Suppressor macrophage treated with lipopolysaccharide for 1 hour (primary cell): ENCODE results near the gene RNU6-9.
"Not testable (repeated sequence)": the region's sequence is repeated elsewhere in the genome, so short reads cannot be mapped to it uniquely, and the experiment has no call there.

Experiments
- DNase-seq, 3 donors: peaks; one replicate each; pipeline ENCODE4 v3.0.0-alpha.2; 2020 to 2022

The RNU6-9 gene

DNA sequence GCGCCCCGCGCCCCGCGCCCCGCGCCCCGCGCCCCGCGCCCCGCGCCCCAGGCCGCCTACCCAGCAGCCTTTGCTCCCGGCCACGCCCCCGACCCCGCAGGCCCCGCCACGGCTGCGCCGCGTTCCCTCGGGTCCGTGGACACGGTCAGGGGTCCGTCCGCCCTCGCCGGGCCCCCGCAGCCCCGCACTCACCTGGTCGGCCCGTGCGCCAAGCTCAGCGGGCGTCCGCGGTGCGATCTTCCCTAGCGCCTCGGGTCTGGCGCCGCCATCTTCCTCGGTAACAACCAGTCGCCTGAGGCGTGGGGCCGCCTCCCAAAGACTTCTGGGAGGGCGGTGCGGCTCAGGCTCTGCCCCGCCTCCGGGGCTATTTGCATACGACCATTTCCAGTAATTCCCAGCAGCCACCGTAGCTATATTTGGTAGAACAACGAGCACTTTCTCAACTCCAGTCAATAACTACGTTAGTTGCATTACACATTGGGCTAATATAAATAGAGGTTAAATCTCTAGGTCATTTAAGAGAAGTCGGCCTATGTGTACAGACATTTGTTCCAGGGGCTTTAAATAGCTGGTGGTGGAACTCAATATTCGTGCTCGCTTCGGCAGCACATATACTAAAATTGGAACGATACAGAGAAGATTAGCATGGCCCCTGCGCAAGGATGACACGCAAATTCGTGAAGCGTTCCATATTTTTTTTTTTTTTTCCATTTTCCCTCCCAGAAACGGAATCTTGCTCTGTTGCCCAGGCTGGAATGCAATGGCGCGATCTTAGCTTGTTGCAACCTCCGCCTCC, at the start of gene RNU6-9, which contains the start of gene MED16:
RNU6-9 (plus strand) TSS at position 591 of the 796 bp plus-strand sequence.
MED16 (minus strand) TSS at position 294 of the 796 bp plus-strand sequence. CDS start 2,056 bp downstream, outside the sequence.
- DNase-seq, result peak; percentile 96 to 97 (median 97)

- no peak for DNase-seq
These were observed 49.3 kb upstream of the RNU6-9 start for GRCh38 chr19:843836-844545.

DNA sequence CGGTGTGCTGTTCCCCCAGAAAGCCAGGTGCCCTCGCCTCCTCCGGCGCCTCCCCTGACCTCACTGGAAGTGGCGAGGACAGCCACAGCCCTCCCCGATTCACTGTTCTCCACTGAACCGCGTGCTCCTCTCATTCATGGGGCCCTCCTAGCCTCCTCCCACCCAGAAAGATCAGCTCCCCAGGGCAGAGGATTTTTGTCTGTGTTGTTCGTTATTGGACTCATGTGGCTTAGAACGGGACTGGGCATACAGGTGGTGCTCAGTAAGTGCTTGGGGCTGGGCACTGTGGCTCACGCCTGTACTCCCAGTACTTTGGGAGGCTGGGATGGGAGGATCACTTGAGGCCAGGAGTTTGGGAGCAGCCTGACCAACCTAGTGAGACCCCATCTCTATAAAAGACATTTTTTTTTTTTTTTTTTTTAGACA, 48.7 kb upstream of the RNU6-9 start:
- DNase-seq, result no peak

DNA sequence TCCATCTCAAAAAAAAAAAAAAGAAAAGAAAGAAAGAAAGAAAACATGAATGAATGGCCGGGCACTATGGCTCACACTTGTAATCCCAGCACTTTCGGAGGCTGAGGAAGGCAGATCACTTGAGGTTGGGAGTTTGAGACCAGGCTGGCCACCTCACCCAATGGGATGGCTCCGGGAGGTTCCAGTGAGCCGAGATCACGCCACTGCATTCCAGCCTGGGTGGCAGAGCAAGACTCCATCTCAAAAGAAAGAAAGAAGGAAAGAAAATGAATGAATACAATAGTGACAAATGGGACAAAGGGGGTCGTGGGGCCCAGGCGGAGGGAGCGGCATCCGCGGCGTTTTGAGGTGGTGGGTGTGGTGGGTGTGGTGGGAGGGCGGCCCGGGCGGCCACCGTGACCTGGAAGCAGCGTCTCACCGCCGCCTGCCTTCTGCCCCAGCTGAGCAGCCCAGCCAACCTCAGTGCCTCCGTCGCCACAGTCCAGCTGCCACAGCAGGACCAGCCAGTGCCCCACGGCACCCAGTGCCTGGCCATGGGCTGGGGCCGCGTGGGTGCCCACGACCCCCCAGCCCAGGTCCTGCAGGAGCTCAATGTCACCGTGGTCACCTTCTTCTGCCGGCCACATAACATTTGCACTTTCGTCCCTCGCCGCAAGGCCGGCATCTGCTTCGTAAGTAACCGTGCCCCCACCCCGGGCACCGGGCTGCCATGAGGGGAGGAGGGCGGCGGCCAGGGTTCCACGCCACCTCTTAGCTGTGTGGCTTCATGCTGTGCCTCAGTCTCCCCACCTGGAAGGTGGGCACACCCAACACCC, 47.4 kb upstream of the RNU6-9 start:
- DNase-seq, result no peak

DNA sequence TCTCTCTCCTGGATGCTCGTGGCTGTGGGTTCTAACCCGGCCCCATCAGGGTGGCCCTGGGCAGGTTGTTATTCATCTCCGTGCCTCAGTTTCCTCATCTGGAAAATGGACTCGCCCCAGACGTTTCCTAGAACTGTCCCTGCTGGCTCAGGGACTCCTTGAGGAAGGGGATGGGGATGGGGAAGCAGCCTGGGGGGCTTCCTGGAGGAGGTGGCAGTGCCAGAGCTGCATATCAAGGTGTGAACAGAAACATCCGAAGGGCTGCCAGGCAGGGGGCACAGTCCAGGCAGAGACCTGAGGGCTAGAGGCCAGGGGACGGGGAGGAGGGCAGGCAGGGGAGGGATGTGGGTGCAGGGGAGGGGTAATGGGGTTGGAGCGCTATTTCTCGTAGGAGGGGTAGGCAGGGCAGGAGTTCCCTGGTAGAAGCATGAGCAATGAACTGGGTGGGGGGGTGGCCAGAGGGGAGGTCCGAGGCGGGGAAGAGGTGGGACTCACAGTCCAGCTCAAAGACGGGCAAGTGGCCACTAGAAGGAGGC, 44.8 kb upstream of the RNU6-9 start:
- DNase-seq, result peak in 2 of 3 donors; percentile 31 to 51

- not testable (repeated sequence) for DNase-seq
These were observed 44.1 kb upstream of the RNU6-9 start for GRCh38 chr19:849195-849594.

GRCh38 chr19:850221-850978, 42.9 kb upstream of the RNU6-9 start:
- peak; percentile 55 to 82 (median 70) for DNase-seq

- DNase-seq, result no peak
These were observed 42.3 kb upstream of the RNU6-9 start for GRCh38 chr19:850979-851335.

DNA sequence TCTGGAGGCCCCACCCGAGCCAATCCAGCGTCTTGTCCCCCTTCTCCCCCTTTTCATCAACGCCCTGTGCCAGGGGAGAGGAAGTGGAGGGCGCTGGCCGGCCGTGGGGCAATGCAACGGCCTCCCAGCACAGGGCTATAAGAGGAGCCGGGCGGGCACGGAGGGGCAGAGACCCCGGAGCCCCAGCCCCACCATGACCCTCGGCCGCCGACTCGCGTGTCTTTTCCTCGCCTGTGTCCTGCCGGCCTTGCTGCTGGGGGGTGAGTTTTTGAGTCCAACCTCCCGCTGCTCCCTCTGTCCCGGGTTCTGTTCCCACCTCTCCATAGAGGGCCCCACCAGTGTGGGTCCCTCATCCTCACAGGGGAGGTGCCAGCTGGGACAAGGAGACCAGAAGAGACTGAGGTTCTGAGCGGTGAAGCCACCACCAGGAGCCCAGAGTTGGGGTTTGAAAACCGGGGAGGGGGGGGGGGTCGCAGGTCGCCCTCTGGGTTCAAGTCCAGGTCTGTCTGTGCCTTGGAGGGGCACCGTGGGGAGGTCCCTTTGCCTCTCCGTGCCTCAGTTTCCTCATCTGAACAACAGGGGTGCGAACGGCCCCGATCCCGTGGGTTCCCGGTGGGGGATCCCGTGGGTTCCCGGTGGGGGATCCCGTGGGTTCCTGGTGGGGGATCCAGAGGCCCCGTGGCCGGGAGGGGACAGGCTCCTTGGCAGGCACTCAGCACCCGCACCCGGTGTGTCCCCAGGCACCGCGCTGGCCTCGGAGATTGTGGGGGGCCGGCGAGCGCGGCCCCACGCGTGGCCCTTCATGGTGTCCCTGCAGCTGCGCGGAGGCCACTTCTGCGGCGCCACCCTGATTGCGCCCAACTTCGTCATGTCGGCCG, 40.9 kb upstream of the RNU6-9 start, which contains the start of gene ELANE:
ELANE (plus strand) TSS at position 168 of the 878 bp plus-strand sequence; CDS start at position 194, 26 bp downstream.
- DNase-seq, result no peak

DNA sequence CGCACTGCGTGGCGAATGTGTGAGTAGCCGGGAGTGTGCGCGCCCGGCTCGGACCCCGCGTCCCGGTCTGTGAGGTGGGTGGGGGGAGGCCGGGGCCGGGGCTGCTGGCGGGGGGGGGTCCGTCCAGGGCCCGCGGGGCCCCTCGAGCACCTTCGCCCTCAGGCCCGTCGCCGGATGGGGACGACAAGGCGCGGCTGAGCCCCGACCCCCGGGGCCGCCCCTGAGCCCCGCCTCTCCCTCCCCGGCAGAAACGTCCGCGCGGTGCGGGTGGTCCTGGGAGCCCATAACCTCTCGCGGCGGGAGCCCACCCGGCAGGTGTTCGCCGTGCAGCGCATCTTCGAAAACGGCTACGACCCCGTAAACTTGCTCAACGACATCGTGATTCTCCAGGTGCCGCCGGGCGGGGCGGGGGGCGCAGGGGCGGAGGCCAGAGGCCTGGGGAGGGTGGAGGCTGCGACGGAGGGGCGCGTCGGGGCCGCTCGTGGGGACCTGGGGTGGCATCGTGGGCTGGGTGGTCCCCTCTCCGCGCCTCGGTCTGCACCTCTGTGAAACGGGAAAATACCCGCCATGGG, 40.2 kb upstream of the RNU6-9 start:
- DNase-seq, result no peak

DNA sequence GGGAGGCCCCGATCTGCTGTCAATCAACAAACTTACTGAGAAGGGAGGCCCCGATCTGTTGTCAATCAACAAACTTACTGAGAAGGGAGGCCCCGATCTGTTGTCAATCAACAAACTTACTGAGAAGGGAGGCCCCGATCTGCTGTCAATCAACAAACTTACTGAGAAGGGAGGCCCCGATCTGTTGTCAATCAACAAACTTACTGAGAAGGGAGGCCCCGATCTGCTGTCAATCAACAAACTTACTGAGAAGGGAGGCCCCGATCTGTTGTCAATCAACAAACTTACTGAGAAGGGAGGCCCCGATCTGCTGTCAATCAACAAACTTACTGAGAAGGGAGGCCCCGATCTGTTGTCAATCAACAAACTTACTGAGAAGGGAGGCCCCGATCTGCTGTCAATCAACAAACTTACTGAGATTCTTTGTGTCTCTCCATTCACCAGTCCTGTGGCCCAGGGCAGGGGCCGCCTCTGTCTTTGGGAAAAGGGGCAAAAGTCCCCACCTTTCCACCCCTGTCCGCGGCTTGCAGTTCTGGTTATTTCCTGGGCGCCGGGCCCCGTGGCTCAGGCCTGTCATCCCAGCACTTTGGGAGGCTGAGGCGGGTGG, 39.6 kb upstream of the RNU6-9 start:
- DNase-seq, result not testable (repeated sequence)

- no peak for DNase-seq
These were observed 38.7 kb upstream of the RNU6-9 start for GRCh38 chr19:854549-854948.

GRCh38 chr19:855142-855541, 38.1 kb upstream of the RNU6-9 start:
- no peak for DNase-seq

DNA sequence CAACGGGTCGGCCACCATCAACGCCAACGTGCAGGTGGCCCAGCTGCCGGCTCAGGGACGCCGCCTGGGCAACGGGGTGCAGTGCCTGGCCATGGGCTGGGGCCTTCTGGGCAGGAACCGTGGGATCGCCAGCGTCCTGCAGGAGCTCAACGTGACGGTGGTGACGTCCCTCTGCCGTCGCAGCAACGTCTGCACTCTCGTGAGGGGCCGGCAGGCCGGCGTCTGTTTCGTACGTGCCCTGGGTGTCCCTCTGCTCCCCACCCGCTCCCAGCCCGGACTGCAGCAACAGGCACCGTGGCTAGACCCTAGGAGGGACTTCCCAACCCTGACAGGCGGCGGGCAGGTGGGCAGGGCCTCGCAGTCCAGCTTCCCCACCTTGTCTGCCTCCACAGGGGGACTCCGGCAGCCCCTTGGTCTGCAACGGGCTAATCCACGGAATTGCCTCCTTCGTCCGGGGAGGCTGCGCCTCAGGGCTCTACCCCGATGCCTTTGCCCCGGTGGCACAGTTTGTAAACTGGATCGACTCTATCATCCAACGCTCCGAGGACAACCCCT, 37.6 kb upstream of the RNU6-9 start:
- DNase-seq, result no peak

GRCh38 chr19:858284-858683, 35.0 kb upstream of the RNU6-9 start:
- DNase-seq, result no peak

DNA sequence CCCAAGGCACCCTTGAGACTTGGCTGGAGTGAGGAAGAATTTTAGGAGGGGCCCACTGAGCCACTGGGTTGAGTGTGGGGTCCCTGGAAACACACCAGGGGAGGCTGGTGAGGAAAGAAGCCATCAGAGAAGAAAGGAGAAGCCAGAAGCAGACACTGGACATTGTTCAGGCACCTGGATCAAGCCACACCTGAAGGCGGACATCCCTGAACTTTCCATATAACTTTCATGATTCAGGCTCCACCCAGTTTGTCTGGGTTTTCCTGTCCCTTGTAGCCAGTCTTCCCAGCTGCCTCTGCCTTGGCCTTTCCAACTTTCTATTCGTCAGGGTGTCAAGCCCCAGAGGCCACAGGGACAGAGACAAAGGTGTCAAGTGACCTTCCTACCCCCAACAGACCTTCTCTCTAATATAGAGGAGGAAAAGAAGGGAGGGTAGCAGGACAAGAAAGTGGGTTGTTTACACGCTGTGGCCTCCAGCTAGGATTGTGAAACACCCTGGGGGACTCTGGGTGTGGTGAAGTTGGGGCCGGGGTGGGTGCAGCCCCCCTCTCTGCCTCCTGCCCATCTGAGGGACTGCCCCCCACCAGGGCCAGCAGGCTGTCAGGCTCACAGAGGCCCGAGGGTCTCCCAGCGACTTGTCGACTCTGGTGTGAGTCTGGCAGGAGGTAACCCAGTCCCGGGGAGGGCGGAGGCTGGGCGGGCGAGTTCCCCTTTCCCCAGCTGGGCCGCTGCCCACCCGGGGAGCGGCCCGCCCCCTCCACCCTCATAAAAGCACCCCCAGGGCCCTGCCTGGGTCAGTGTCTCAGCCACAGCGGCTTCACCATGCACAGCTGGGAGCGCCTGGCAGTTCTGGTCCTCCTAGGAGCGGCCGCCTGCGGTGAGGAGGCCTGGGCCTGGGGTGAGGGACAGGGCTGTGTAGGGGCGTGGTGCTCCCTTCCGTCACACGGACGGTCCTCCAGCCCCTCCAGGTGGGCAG, 34.1 kb upstream of the RNU6-9 start, which contains the start of gene CFD:
CFD (plus strand) TSS at position 797 of the 976 bp plus-strand sequence; CDS start at position 823, 26 bp downstream.
- DNase-seq, result peak; percentile 74 to 88 (median 78)

DNA sequence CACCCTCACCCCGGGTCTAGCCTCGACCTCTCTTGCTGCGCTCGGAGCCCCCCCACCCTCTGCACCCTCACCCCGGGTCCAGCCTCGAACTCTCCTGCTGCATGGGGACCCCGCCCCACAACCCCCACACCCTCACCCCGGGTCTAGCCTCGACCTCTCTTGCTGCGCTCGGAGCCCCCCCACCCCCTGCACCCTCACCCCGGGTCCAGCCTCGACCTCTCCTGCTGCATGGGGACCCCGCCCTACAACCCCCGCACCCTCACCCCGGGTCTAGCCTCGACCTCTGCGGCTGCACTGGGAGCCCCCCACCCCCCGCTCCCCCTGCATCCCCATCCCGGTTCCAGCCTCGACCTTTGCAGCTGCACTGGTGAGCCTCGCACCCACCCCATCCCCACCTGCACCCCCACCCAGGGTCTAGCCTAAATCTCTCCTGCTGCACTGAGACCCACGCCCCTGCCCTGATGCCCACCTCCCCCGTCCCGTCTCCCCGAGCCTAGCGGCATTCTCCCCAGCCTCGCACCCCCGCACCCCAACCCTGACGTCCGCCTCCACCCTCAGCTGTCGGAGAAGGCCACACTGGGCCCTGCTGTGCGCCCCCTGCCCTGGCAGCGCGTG, 32.0 kb upstream of the RNU6-9 start:
- no peak for DNase-seq
